Erythroblast (primary cell): ENCODE results near the gene USP15.

Experiments used
- GATA1 ChIP-seq: IDR thresholded peaks from 2 replicates; pipeline ENCODE4 v1.6.1; 2011; ENCODE audit warnings: low read depth, mild to moderate bottlenecking, control low read depth, low read length, moderate library complexity
- POLR2A ChIP-seq: IDR thresholded peaks from 2 replicates; pipeline ENCODE4 v1.6.1; 2011; ENCODE audit warnings: mild to moderate bottlenecking, low read length

GRCh38 chr12:62261876-62262517, 1.8 kb downstream of the USP15 start:
- no peak for TF ChIP-seq POLR2A
- TF ChIP-seq GATA1, result no peak
